Left ventricle myocardium inferior (tissue), 1 donor: ENCODE data around the gene DRG1. TPM values are rescaled to one million over a fixed set of nuclear protein-coding genes. Genes with fewer than 3 reads are reported as not detected.
A peak's percentile ranks its signal among the peaks of the same experiment; 100 is the strongest.
"Not testable (repeated sequence)": the region's sequence is repeated elsewhere in the genome, so short reads cannot be mapped to it uniquely, and the experiment has no call there.

ENCODE experiments used
- DNase-seq: peaks from one replicate; pipeline ENCODE4 v3.0.0-alpha.2; 2020
- H3K27ac ChIP-seq: fragments of 200-600 bp; replicated peaks from 2 replicates; pipeline ENCODE4 v1.8.0; 2021
- H3K27me3 ChIP-seq: fragments of 200-600 bp; 2 replicates; pipeline ENCODE4 v1.8.0; 2021; ENCODE audit warnings: low read depth
- H3K36me3 ChIP-seq: fragments of 200-600 bp; 2 replicates; pipeline ENCODE4 v1.8.0; 2021
- H3K4me1 ChIP-seq: fragments of 200-600 bp; 2 replicates; pipeline ENCODE4 v1.8.0; 2021
- H3K4me3 ChIP-seq: fragments of 200-600 bp; 2 replicates; pipeline ENCODE4 v1.8.0; 2021; ENCODE audit warnings: mild to moderate bottlenecking, moderate library complexity
- H3K9me3 ChIP-seq: fragments of 200-600 bp; replicated peaks from 2 replicates; pipeline ENCODE4 v1.8.0; 2021
- CTCF ChIP-seq: fragments of 200-600 bp; IDR thresholded peaks from 2 replicates; pipeline ENCODE4 v1.8.0; 2021; ENCODE audit warnings: antibody characterized with exemption, mild to moderate bottlenecking, borderline replicate concordance
- intact Hi-C: fragments of 100-400 bp; cut with micrococcal nuclease; formaldehyde crosslinking; loops from one replicate; pipeline ENCODE4 v1.11.0; 2022
- total RNA-seq: library from RNA; stranded (reverse); fragmentation: NEBNext Ultra II Directional; extraction: Animal tissue kit (Norgen Biotek cat#: 25700); gene quantifications from one replicate; pipeline ENCODE4 v1.2.1, GENCODE V29; 2021
- donor health status: DM: no; HTN: yes; CAD: no; lungs with severe emphysema.

DRG1 gene
- total RNA-seq, 1 donor from 2014 or later, result 58.0 TPM

- Histone ChIP-seq H3K27me3 (no peaks in the 10 kb centered on the region), H3K9me3 (no peaks in the 10 kb centered on the region), H3K27ac (no peak overlapping the region), H3K4me1 (peaks cover 4% of the 10 kb centered on the region), H3K36me3 (no peaks in the 10 kb centered on the region), H3K4me3 (no peak overlapping the region)
- DNase-seq, result no peak
- intact Hi-C loops, result no loop called here
- no peak for TF ChIP-seq CTCF
Observed at GRCh38 chr22:31393893-31394292, 5.5 kb upstream of the DRG1 start.

- Histone ChIP-seq H3K27me3 (no peaks in the 10 kb centered on the region), H3K27ac (no peak overlapping the region), H3K9me3 (no peaks in the 10 kb centered on the region), H3K36me3 (no peaks in the 10 kb centered on the region), H3K4me3 (no peak overlapping the region), H3K4me1 (peaks cover 7% of the 10 kb centered on the region)
- intact Hi-C loops, result no loop called here
- DNase-seq, result no peak
- TF ChIP-seq CTCF, result no peak
Observed at GRCh38 chr22:31394326-31394725, 5.1 kb upstream of the DRG1 start.

- H3K27me3 ChIP-seq, result no peaks in the 10 kb centered on the region
- H3K9me3 ChIP-seq, result no peaks in the 10 kb centered on the region
- H3K4me3 ChIP-seq, result no peak overlapping the region
- TF ChIP-seq CTCF, result no peak
- no peak overlapping the region for H3K27ac ChIP-seq
- no peak for DNase-seq
- peaks cover 26% of the 10 kb centered on the region for H3K36me3 ChIP-seq
- intact Hi-C loops, result no loop called here
- H3K4me1 ChIP-seq, result peaks cover 31% of the 10 kb centered on the region
Observed at GRCh38 chr22:31398231-31398630, 1.2 kb upstream of the DRG1 start.

GRCh38 chr22:31400023-31400397 is 606 bp downstream of the DRG1 start:
- no peak for TF ChIP-seq CTCF
- Histone ChIP-seq H3K27me3 (no peaks in the 10 kb centered on the region), H3K27ac (peak overlapping the region; percentile 92), H3K4me3 (peak overlapping the region; percentile 87), H3K36me3 (peaks cover 43% of the 10 kb centered on the region), H3K9me3 (no peaks in the 10 kb centered on the region), H3K4me1 (peaks cover 31% of the 10 kb centered on the region)
- intact Hi-C loops, result no loop called here
- no peak for DNase-seq

- H3K27me3 ChIP-seq, intact Hi-C loops, H3K27ac ChIP-seq, DNase-seq, H3K4me3 ChIP-seq, H3K9me3 ChIP-seq: not testable (repeated sequence)
- Histone ChIP-seq H3K36me3 (peaks cover 67% of the 10 kb centered on the region), H3K4me1 (peaks cover 42% of the 10 kb centered on the region)
Observed at GRCh38 chr22:31402350-31402749, 2.9 kb downstream of the DRG1 start.

GRCh38 chr22:31425331-31426050 is 26.1 kb downstream of the DRG1 start:
- no peak for DNase-seq
- H3K27ac ChIP-seq, result no peak overlapping the region
- no peak overlapping the region for H3K4me3 ChIP-seq
- no peaks in the 10 kb centered on the region for H3K27me3 ChIP-seq
- peaks cover 100% of the 10 kb centered on the region for H3K36me3 ChIP-seq
- H3K9me3 ChIP-seq, result no peaks in the 10 kb centered on the region
- no peak for TF ChIP-seq CTCF
- intact Hi-C loops, result no loop called here
- no peaks in the 10 kb centered on the region for H3K4me1 ChIP-seq
